Stromal cell of bone marrow (primary cell): ENCODE measurements around the gene RANBP17.
A peak's percentile ranks its signal among the peaks of the same experiment; 100 is the strongest.

ENCODE experiments used
- DNase-seq: peaks from one replicate; pipeline ENCODE4 v3.0.0-alpha.2; 2012; ENCODE audit warnings: low read depth

The RANBP17 gene

DNA sequence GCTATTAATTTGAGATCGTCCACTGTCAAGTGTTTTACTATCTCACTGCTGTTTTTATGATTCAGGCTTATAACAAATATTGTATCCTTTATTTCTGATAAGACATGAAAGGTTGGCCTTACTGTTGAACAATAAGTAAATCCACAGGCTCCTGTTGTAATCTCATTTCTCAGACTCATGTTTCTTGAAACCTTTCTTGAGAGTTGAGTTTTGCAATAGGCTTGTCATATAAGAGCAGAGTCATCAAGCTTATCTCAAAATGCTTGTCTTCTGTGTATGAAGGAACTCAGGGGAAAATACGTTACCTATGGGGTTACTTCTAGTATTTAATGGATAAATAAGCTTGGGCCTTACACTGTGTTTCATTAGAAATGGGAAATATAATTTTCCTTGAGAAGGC lies 438.0 kb downstream of the RANBP17 start:
- no peak for DNase-seq

DNA sequence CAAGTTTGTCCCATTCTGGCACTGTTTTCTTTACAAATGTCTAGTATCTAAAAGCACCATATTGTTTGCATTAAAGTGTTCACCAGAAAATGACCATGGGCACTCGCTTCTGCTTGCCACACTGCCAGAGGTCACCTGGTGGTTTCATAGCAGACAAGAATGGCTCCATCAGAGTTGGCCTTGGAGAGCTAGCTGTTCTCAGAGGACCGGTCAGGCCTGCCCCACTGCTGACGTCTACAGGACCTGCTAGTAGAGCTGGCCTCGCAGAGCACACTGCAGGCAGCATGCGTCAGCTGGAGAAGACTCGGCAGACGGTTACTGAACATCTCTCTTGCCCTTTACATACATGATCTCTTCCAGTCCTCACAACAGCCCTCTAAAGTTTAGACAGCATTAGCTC lies 438.5 kb downstream of the RANBP17 start:
- no peak for DNase-seq

GRCh38 chr5:171306166-171306565 lies 444.3 kb downstream of the RANBP17 start:
- DNase-seq = no peak

- DNase-seq = no peak
Measured at GRCh38 chr5:171306781-171307591, 445.2 kb downstream of the RANBP17 start.

DNA sequence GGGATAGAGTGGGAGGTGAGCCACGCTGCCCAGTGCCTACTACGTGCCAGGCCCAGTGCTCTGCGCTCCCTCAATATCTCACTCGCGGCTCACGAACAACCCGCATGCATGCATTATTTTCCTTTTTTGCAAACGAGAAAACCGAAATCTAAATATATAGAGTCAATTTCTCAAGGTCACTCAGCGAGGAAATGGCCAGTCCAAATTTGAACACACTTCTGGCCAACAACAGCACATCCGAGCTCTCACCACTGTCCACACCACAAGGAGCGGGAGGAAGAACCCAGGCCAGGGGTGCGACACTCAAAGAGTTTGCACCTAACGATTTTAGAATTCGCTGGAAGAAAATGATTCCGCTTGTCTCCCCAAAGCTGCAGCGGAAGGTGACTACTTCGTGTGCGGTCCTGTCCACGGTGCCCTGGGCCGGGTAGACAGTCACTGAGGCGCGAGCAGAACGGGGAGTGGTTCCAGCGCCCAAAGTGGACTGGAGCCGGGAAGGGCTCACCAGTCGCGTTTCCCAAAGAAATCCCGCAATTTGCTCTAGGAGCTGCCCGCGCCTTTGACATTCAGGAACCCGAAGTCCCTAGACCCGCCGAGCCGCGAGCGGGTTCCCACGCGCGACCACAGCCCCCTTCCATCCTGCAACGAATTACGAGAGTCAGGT lies 446.1 kb downstream of the RANBP17 start:
- no peak for DNase-seq

- no peak for DNase-seq
Measured at GRCh38 chr5:171308453-171309275, 446.8 kb downstream of the RANBP17 start, which contains the start of gene TLX3. Gene TLX3, plus strand, starts transcription at chr5:171309248. Its CDS starts 118 bp downstream, at chr5:171309366.

DNA sequence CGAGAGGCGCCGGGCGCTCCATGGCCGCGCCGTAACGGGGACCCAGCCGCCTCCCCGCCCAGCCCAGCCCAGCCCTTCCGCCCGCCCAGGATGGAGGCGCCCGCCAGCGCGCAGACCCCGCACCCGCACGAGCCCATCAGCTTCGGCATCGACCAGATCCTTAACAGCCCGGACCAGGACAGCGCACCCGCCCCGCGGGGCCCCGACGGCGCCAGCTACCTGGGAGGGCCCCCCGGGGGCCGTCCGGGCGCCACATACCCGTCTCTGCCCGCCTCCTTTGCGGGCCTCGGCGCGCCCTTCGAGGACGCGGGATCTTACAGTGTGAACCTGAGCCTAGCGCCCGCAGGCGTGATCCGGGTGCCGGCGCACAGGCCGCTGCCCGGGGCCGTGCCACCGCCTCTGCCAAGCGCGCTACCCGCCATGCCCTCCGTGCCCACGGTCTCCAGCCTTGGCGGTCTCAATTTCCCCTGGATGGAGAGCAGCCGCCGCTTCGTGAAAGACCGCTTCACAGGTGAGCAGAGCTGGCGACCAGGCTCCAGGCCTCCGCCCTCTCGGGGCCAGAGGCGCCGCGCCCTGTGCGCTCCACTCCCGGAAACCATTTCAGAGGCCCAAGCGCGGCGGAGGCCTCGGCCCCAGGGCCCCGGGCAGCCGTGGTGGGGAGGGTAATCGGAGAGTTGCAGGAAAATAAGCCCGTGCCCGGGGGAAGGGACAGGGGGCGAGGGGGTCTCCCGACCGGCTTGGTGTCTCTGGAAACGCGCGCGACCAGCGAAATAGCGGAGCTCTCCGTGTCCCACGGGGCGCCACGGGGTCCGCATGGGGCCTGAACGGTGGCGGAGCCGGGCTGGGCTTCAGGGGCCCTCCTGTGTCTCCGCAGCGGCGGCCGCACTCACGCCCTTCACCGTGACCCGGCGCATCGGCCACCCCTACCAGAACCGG lies 447.7 kb downstream of the RANBP17 start:
- no peak for DNase-seq

- DNase-seq = no peak
Measured at GRCh38 chr5:171310212-171310818, 448.5 kb downstream of the RANBP17 start.

DNA sequence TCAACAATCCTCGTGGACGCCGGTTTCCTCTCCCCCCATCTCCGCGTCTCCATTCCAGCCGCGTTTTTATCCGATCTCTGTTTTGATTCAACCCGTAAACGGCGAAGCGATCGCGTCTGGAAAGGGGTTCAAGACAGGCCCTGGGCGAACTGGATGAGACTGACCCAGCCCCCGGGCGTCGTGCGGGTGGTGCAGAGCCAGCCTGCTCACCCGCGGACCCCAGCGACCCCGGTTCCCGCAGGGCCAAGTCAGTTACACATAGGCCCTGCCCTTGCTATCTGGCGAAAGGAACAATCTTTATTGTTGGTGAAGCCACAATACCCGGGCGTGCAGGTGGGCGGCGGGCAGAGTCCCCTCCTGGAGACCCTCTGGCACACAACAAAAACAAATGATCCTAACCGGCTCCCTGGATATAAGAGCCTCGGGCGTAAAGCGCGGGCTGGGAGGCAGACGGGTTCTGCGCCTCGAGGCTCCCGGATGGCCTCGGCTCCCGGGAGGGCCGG lies 449.1 kb downstream of the RANBP17 start:
- no peak for DNase-seq

DNA sequence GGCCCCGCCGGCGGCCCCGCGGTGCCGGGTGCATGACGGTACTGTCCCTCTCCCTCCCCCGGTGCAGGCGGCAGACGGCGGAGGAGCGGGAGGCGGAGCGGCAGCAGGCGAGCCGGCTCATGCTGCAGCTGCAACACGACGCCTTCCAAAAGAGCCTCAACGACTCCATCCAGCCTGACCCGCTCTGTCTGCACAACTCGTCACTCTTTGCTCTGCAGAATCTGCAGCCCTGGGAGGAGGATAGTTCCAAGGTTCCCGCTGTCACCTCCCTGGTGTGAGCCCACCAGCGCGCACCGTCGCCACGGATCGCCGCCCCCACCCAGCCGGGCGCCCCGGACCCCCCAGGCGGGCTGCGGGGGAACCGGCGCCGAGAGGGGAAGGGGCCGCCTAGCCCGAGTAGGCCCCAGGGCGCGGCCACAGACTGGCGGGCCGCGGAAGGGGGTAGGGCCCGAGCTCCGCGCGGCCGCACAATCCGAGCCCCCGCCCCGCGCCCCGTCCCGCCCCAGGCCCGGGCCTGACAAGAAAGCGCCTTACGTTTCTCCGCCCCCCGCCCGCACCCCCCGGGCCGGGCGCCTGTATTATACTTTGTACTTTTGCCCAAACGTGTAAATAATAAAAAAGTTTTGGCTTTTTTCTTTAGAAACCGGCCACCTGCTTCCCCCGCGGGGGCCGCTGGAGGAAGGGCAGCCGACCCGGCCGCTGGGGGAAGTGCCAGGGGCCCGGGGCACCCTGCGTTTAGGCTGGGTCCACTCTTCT lies 449.7 kb downstream of the RANBP17 start:
- DNase-seq = peak; percentile 5

- DNase-seq = no peak
Measured at GRCh38 chr5:171312129-171312974, 450.5 kb downstream of the RANBP17 start.

GRCh38 chr5:171313481-171314206 lies 451.8 kb downstream of the RANBP17 start:
- DNase-seq = no peak

- no peak for DNase-seq
Measured at GRCh38 chr5:171314728-171315385, 453.0 kb downstream of the RANBP17 start.

- no peak for DNase-seq
Measured at GRCh38 chr5:171315386-171315891, 453.6 kb downstream of the RANBP17 start.

GRCh38 chr5:171315925-171316257 lies 454.1 kb downstream of the RANBP17 start:
- DNase-seq = no peak

GRCh38 chr5:171316258-171317121 lies 454.7 kb downstream of the RANBP17 start:
- DNase-seq = no peak

- DNase-seq = no peak
Measured at GRCh38 chr5:171317230-171317629, 455.4 kb downstream of the RANBP17 start.
